ENCODE measurements around the gene FPR2.
A peak's percentile ranks its signal among the peaks of the same experiment; 100 is the strongest.

DNA sequence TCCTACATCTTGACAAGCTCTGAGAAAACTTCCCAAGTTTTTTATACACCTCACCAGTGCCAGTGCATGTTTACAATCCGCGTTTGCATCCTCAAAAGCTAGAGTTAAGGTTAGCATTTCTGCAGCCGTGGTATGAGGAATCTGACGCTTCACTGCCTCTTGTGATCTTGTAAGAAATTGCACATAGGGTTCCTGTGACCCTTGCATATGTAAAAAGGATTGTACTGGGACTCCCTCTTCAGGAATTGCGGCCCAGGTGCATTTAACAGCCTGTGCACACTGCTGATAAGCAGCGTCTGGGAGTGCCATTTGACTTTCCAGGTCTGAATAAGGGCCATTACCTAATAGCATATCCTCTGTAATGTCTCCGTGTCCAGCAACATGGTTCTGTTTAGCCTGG is 49.2 kb downstream of the FPR2 start:
- TF ChIP-seq TAF1 (CRISPR knock-in tag; IDR thresholded peaks at IDR 0.05), result no peak
- TF ChIP-seq, protein P1, sequence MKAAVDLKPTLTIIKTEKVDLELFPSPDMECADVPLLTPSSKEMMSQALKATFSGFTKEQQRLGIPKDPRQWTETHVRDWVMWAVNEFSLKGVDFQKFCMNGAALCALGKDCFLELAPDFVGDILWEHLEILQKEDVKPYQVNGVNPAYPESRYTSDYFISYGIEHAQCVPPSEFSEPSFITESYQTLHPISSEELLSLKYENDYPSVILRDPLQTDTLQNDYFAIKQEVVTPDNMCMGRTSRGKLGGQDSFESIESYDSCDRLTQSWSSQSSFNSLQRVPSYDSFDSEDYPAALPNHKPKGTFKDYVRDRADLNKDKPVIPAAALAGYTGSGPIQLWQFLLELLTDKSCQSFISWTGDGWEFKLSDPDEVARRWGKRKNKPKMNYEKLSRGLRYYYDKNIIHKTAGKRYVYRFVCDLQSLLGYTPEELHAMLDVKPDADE (CRISPR knock-in tag; IDR thresholded peaks at IDR 0.05), result no peak
- TF ChIP-seq, protein P2, sequence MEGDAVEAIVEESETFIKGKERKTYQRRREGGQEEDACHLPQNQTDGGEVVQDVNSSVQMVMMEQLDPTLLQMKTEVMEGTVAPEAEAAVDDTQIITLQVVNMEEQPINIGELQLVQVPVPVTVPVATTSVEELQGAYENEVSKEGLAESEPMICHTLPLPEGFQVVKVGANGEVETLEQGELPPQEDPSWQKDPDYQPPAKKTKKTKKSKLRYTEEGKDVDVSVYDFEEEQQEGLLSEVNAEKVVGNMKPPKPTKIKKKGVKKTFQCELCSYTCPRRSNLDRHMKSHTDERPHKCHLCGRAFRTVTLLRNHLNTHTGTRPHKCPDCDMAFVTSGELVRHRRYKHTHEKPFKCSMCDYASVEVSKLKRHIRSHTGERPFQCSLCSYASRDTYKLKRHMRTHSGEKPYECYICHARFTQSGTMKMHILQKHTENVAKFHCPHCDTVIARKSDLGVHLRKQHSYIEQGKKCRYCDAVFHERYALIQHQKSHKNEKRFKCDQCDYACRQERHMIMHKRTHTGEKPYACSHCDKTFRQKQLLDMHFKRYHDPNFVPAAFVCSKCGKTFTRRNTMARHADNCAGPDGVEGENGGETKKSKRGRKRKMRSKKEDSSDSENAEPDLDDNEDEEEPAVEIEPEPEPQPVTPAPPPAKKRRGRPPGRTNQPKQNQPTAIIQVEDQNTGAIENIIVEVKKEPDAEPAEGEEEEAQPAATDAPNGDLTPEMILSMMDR (CRISPR knock-in tag; IDR thresholded peaks at IDR 0.05), result peak; percentile 42

All from HepG2 (cell line).